ENCODE measurements around the gene FSTL5.

FSTL5 gene

GRCh38 chr4:162016219-162016618, 147.6 kb downstream of the FSTL5 start:
- Histone ChIP-seq H3K9me3 (replicated peaks; ENCODE audit: insufficient read depth, low read length) (no peaks in the 10 kb centered on the region), H3K36me3 (replicated peaks; ENCODE audit: insufficient read depth, low read length) (no peaks in the 10 kb centered on the region), H2AFZ (ENCODE audit: low read length) (no peak overlapping the region), H3F3A (ENCODE audit: insufficient read depth, low read length) (no peaks in the 10 kb centered on the region), H3K9me2 (replicated peaks; ENCODE audit: insufficient read depth, low read length) (no peaks in the 10 kb centered on the region), H3K4me2 (ENCODE audit: low read depth, low read length) (no peak overlapping the region), H3K4me1 (ENCODE audit: low read length) (no peaks in the 10 kb centered on the region), H3K27me3 (replicated peaks; ENCODE audit: insufficient read depth, low read length) (no peaks in the 10 kb centered on the region), H3K4me3 (ENCODE audit: low read length) (no peak overlapping the region), H3K27ac (ENCODE audit: low read length) (no peak overlapping the region), H3K79me2 (ENCODE audit: low read length) (no peaks in the 10 kb centered on the region), H3K9ac (ENCODE audit: low read length) (no peak overlapping the region), H4K20me1 (ENCODE audit: insufficient read depth, low read length) (no peaks in the 10 kb centered on the region)
- DNase-seq = no peak
- TF ChIP-seq CTCF (IDR thresholded peaks at IDR 0.05; ENCODE audit: low read length) = no peak
- TF ChIP-seq EZH2 (optimal IDR thresholded peaks at IDR 0.05; ENCODE audit: low read depth, low read length) = no peak
- TF ChIP-seq EZH2phosphoT487 (IDR thresholded peaks at IDR 0.05; ENCODE audit: low read length) = no peak

- DNase-seq = no peak
- Histone ChIP-seq H3K27me3 (replicated peaks; ENCODE audit: insufficient read depth, low read length) (no peaks in the 10 kb centered on the region), H3K36me3 (replicated peaks; ENCODE audit: insufficient read depth, low read length) (no peaks in the 10 kb centered on the region), H3K4me3 (ENCODE audit: low read length) (no peak overlapping the region), H3K4me2 (ENCODE audit: low read depth, low read length) (no peak overlapping the region), H3K9me2 (replicated peaks; ENCODE audit: insufficient read depth, low read length) (no peaks in the 10 kb centered on the region), H2AFZ (ENCODE audit: low read length) (no peak overlapping the region), H3K9me3 (replicated peaks; ENCODE audit: insufficient read depth, low read length) (no peaks in the 10 kb centered on the region), H3F3A (ENCODE audit: insufficient read depth, low read length) (no peaks in the 10 kb centered on the region), H4K20me1 (ENCODE audit: insufficient read depth, low read length) (no peaks in the 10 kb centered on the region), H3K27ac (ENCODE audit: low read length) (no peak overlapping the region), H3K4me1 (ENCODE audit: low read length) (no peaks in the 10 kb centered on the region), H3K79me2 (ENCODE audit: low read length) (no peaks in the 10 kb centered on the region), H3K9ac (ENCODE audit: low read length) (no peak overlapping the region)
- no peak for TF ChIP-seq CTCF (IDR thresholded peaks at IDR 0.05; ENCODE audit: low read length)
- TF ChIP-seq EZH2 (optimal IDR thresholded peaks at IDR 0.05; ENCODE audit: low read depth, low read length) = no peak
- no peak for TF ChIP-seq EZH2phosphoT487 (IDR thresholded peaks at IDR 0.05; ENCODE audit: low read length)
Measured at GRCh38 chr4:162015090-162015489, 148.7 kb downstream of the FSTL5 start.

GRCh38 chr4:162011089-162011488, 152.7 kb downstream of the FSTL5 start:
- no peaks in the 10 kb centered on the region for H3K79me2 ChIP-seq (ENCODE audit: low read length)

More at GRCh38 chr4:162011089-162011488, 152.7 kb downstream of the FSTL5 start:
- Histone ChIP-seq H3K4me2 (ENCODE audit: low read depth, low read length) (no peak overlapping the region), H3K9ac (ENCODE audit: low read length) (no peak overlapping the region), H3K27me3 (replicated peaks; ENCODE audit: insufficient read depth, low read length) (no peaks in the 10 kb centered on the region), H3K36me3 (replicated peaks; ENCODE audit: insufficient read depth, low read length) (no peaks in the 10 kb centered on the region), H3K9me3 (replicated peaks; ENCODE audit: insufficient read depth, low read length) (no peaks in the 10 kb centered on the region), H3K4me1 (ENCODE audit: low read length) (no peaks in the 10 kb centered on the region), H2AFZ (ENCODE audit: low read length) (no peak overlapping the region), H3K4me3 (ENCODE audit: low read length) (no peak overlapping the region), H3K27ac (ENCODE audit: low read length) (no peak overlapping the region), H3K9me2 (replicated peaks; ENCODE audit: insufficient read depth, low read length) (no peaks in the 10 kb centered on the region), H3F3A (ENCODE audit: insufficient read depth, low read length) (no peaks in the 10 kb centered on the region), H4K20me1 (ENCODE audit: insufficient read depth, low read length) (no peaks in the 10 kb centered on the region)
- TF ChIP-seq CTCF (IDR thresholded peaks at IDR 0.05; ENCODE audit: low read length) (no peak), EZH2 (optimal IDR thresholded peaks at IDR 0.05; ENCODE audit: low read depth, low read length) (no peak), EZH2phosphoT487 (IDR thresholded peaks at IDR 0.05; ENCODE audit: low read length) (no peak)
- DNase-seq = no peak
